Measurements from ENCODE around the gene PUSL1. TPM values are rescaled to one million over a fixed set of nuclear protein-coding genes. Genes with fewer than 3 reads are reported as not detected.

Gene PUSL1
- total RNA-seq, 2 experiments from 2014 or later, result 26.3 to 27.2 TPM

DNA sequence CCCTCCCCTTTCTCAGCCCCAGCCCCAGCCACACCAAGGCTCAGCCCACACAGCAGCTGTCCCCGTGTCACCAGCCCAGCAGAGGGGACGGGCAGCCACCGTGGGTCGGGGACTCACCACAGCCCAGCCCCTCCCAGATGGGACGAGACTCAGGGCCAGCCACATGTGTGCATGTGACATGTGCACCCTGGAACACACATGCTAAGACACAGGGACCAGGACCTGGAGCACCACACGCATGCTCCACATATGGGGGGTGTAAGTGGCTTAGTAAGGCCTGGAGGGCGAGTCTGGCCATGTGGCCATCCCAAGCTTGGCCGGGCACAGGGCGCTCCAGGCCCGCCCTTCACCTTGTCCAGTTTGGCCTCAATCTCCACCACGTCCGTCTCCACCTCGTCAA is 4.7 kb upstream of the PUSL1 start:
- no peak overlapping the region for H3K4me3 Mint-ChIP-seq
- H3K4me1 Mint-ChIP-seq, result peaks cover 19% of the 10 kb centered on the region
- CTCF ChIA-PET, result interaction anchor here (2.2 kb wide), 1 partner anchor 181 kb away, joined by 20 read pairs; no protein-coding TSS in a partner anchor
- no peaks in the 10 kb centered on the region for H3K36me3 Mint-ChIP-seq
- H3K27ac Mint-ChIP-seq, result no peak overlapping the region
- DNase-seq, result no peak
- H3K9me3 Mint-ChIP-seq (ENCODE audit: low read depth), result no peaks in the 10 kb centered on the region
- no peak for ATAC-seq
- no peaks in the 10 kb centered on the region for H3K27me3 Mint-ChIP-seq

DNA sequence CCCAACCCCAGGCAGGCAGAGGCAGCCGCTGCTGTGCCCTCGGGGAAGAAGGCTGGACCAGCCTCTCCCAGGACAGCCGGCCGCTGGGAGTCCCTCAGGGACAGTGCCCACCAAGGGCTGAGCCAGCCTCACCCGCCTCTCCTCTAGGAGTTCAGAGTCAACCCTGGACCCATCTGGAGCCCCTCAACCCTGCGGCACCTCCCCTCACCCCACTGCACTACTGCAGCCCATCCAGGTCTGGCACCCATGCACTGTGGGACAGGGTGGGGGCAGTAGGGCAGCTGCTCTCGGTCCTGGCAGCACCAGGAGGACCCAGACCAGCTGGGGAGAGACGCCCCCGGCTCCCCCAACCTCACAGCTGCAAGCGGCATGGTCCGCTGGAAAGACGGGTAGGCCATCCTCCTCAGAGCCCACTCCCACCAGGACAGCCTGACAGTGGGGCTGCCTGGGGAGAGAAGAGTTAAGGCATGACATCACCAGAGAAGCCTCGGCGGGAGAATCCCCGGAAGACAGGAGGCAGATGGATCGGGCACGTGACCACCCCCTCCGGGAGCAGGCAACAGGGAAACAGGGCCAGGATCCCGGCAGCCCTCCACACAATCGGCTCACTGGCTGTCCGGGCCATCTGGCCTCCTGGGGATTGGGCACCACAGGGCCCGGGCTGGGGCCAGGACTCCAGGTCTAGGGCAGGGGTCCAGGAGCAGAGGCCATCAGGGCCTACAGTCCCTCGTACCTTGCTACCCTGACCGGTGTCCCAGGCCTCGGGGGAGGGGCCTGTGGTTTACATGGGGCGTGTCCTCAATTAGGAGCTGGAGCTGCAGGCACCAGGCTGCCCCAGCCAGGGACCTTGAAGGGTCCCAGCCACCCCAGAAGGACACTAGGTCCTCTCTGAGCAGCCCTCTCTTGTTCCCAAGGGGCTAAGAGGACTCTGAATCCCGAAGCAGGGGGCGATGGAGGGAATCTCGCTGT is 3.8 kb upstream of the PUSL1 start:
- no peak for DNase-seq
- CTCF ChIA-PET, result interaction anchor here (0.6 to 2.2 kb wide), 12 partner anchors 8 to 241 kb away, joined by 3 to 20 read pairs (median 5); partner anchors contain the start of genes AURKAIP1 and CCNL2
- Mint-ChIP-seq H3K27me3 (no peaks in the 10 kb centered on the region), H3K4me1 (peaks cover 19% of the 10 kb centered on the region), H3K36me3 (no peaks in the 10 kb centered on the region), H3K4me3 (peak overlapping the region; percentile 85), H3K27ac (peak overlapping the region; percentile 92), H3K9me3 (ENCODE audit: low read depth) (no peaks in the 10 kb centered on the region)
- no peak for ATAC-seq

DNA sequence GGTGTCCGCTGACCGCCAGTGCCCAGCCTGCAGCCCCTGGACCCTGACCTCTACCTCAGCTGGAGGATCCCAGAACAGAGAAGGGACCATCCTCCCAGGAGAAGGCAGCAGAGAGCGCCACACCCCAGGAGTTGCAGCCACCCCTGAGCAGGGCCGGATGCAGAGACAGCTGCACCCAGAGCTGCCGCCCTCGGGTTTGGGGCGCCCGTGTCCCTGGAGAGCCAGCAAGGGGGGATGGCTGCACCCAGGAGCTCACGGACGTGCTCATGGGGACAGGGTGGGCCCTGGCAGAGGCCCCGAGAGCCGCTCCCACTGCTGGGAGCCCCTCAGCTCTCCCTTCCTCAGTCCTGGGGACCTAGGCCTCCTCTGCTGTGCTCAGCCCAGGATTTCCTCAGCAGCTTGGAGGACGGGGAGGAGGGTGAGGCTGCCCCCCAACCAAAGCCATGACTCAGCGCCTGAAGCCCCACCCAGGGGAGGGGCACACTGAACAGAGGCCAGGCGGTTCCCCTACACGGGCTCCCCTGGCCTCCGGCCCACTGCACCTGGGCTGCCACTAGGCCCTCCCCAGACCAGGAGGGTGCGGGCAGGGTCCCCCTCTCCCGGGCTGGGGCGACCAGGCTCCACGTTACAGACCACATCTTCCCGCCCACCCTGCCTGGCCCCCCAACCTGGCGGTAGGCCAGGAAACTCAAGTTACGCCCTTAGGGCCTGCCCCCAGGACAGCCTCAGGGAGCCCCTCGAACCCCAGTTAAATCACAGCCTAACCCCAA is 2.9 kb upstream of the PUSL1 start:
- no peaks in the 10 kb centered on the region for H3K9me3 Mint-ChIP-seq (ENCODE audit: low read depth)
- CTCF ChIA-PET, result interaction anchor here (0.6 to 2.2 kb wide), 14 partner anchors 9 to 241 kb away, joined by 3 to 20 read pairs (median 4); partner anchors contain the start of genes AURKAIP1 and CCNL2
- peak overlapping the region; percentile 85 for H3K4me3 Mint-ChIP-seq
- H3K27me3 Mint-ChIP-seq, result no peaks in the 10 kb centered on the region
- DNase-seq (peak; percentile 91), ATAC-seq (peak; percentile 67)
- peaks cover 24% of the 10 kb centered on the region for H3K4me1 Mint-ChIP-seq
- H3K27ac Mint-ChIP-seq, result peak overlapping the region; percentile 92
- H3K36me3 Mint-ChIP-seq, result no peaks in the 10 kb centered on the region

DNA sequence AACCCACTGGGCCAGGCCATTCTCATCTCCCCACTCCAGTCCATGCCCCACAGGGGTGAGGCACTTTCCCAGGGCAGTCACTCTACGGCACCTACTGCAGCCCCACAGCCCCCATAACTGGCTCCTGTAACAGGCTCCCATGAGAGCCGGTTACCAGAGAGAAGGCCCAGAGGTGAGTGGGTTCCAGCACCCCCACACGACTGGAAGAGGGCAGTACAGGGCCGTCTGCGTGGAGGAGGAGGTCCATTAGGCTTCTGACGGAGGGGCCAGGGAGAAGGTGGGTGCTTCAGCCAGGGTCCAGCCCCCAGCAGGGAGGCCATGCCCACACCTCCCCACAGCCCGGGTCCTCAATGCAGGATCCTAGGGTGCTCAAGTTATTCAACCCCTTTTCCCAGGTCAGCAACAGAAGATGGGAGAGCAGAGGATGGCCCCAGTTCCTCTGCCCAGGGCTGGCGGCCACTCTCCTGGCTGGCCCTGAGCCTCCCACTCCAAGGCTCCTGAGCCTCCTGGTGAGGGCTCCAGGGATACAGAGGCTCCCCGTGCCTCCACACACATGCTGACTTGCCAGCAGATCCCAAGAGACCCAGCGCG is 2.2 kb upstream of the PUSL1 start:
- ATAC-seq (no peak), DNase-seq (peak; percentile 68)
- CTCF ChIA-PET, result interaction anchor here (1.0 to 2.2 kb wide), 7 partner anchors 42 to 292 kb away, joined by 3 to 20 read pairs (median 5); partner anchors contain the start of genes AURKAIP1 and ISG15
- Mint-ChIP-seq H3K27ac (peak overlapping the region; percentile 92), H3K4me3 (peak overlapping the region; percentile 85), H3K36me3 (no peaks in the 10 kb centered on the region), H3K9me3 (ENCODE audit: low read depth) (no peaks in the 10 kb centered on the region), H3K4me1 (peaks cover 24% of the 10 kb centered on the region), H3K27me3 (no peaks in the 10 kb centered on the region)

DNA sequence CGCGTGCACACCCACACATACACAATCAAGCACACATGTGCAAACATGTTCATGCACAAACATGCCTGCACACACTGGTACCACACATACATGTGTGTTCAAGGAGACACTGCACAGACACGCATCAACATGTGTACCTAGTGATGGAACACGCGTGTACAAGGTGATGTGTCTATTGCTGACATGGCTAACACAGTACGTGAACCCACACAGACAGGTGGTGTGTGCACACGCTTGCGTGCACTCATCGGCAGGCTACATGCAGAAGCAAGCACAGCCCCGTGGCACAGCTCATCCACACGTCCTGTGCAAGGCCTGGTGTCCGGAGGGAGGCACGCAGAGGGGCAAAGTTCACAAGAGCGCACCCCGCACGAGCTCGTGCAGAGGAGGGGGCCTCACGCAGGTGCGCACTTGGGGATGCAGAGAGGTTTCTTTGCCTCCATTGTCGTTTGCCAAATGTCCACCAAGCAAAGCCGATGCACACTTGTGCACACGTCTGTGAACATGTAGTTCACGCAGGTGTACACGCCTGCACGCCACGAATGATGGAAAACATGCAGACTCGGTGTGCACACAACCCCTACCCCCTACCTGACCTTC is 1.6 kb upstream of the PUSL1 start:
- H3K27me3 Mint-ChIP-seq, result no peaks in the 10 kb centered on the region
- H3K9me3 Mint-ChIP-seq (ENCODE audit: low read depth), result no peaks in the 10 kb centered on the region
- ATAC-seq (no peak), DNase-seq (no peak)
- H3K4me1 Mint-ChIP-seq, result peaks cover 24% of the 10 kb centered on the region
- H3K36me3 Mint-ChIP-seq, result no peaks in the 10 kb centered on the region
- H3K4me3 Mint-ChIP-seq, result peak overlapping the region; percentile 85
- peak overlapping the region; percentile 92 for H3K27ac Mint-ChIP-seq
- CTCF ChIA-PET, result interaction anchor here (0.7 to 1.1 kb wide), 3 partner anchors 41 to 293 kb away, joined by 3 to 4 read pairs (median 3); partner anchors contain the start of gene ISG15

DNA sequence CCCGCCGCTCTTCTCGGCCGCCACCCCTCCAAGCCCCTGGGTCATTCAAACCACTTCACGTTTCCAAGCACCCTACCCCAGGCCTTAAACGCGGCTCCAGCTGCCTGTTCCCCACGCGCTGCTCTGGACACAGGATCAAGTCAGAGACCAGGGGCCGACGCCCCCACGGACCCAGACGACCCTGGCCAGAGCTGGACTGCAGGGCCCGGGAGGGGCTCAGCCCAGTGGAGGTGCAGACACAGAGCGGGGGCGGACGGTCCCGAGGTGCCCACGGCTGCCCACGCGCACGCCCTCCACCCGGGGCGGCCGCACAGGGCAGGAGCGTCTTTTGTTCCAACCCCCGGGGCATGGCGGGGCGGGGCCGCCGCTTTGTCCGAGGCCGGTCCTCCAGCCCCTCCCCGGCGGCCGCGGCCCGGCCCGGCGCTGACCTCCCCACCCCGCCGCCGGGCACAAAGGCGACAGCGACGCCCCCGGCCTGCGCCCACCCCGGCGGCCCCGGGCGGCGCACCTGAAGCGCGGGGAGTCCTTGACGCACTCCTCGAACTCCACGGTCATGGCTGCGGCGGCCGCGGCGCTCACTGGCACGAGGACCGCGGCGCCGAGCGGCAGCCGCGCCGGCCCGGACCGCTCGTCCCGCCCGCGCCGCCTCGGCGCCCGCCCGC is 1.0 kb upstream of the PUSL1 start:
- ATAC-seq (peak; percentile 1), DNase-seq (no peak)
- Mint-ChIP-seq H3K4me3 (peak overlapping the region; percentile 85), H3K27ac (peak overlapping the region; percentile 92), H3K4me1 (peaks cover 24% of the 10 kb centered on the region), H3K9me3 (ENCODE audit: low read depth) (no peaks in the 10 kb centered on the region), H3K36me3 (no peaks in the 10 kb centered on the region), H3K27me3 (no peaks in the 10 kb centered on the region)
- CTCF ChIA-PET, result interaction anchor here (0.7 to 1.1 kb wide), 3 partner anchors 41 to 294 kb away, joined by 3 to 4 read pairs (median 3); partner anchors contain the start of gene ISG15

DNA sequence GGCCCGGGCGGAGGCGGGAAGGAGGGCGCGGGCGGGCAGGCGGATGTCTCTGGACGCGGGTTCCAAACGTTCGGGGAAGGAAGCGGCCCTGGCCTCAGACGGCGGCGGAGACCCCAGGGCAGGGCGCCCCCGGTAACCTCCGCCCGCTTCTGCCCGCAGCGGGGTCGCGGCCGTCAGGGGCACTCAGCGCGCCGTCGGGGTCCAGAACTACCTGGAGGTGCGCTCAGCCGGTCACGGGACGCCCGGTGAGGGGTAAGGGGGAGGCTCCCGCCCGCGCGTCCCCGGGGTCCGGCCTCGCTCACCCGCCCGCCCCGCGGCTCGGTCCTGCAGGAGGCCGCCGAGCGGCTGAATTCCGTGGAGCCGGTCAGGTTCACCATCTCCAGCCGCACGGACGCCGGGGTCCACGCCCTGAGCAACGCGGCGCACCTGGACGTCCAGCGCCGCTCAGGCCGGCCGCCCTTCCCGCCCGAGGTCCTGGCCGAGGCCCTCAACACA is 406 bp downstream of the PUSL1 start:
- no peak for DNase-seq
- Mint-ChIP-seq H3K27ac (peak overlapping the region; percentile 74), H3K4me1 (peaks cover 24% of the 10 kb centered on the region), H3K27me3 (no peaks in the 10 kb centered on the region), H3K4me3 (peak overlapping the region; percentile 77), H3K9me3 (ENCODE audit: low read depth) (no peaks in the 10 kb centered on the region), H3K36me3 (peaks cover 5% of the 10 kb centered on the region)
- no peak for ATAC-seq
- CTCF ChIA-PET, result interaction anchor here (1.0 kb wide), 1 partner anchor 11 kb away, joined by 3 read pairs; no protein-coding TSS in a partner anchor

DNA sequence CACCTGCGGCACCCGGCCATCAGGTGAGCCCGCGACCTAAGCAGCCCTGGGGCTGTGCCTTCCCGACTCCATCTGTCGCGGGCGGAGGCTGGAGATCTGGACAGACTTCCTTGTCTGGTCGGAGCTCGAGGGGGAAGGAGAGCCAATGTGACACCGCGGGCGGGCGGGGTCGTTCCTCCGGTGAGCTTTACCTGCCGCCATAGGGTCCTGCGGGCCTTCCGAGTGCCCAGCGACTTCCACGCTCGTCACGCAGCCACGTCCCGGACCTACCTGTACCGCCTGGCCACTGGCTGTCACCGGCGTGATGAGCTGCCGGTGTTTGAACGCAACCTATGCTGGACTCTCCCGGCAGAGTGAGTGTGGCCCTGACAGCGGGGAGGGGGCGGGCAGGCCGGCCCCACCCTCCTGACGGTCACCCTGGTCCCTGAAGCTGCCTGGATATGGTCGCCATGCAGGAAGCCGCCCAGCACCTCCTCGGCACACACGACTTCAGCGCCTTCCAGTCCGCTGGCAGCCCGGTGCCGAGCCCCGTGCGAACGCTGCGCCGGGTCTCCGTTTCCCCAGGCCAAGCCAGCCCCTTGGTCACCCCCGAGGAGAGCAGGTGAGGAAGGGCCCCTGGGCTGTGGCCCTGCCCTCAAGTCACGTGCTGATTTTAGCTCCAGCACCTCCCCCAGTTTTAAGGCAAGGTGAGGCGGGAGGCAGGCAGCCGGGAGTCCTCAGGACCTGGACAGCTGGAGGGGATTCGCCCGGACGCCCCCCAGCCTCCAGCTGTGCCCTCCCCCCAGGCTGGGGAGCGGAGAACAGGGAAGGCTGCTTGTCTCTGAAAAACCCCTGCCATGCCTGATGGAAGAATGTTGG is 1.1 kb downstream of the PUSL1 start:
- Mint-ChIP-seq H3K4me1 (peaks cover 23% of the 10 kb centered on the region), H3K27ac (peak overlapping the region; percentile 19), H3K4me3 (peak overlapping the region; percentile 77), H3K9me3 (ENCODE audit: low read depth) (no peaks in the 10 kb centered on the region), H3K27me3 (no peaks in the 10 kb centered on the region), H3K36me3 (peaks cover 6% of the 10 kb centered on the region)
- CTCF ChIA-PET, result interaction anchor here (0.9 to 1.0 kb wide), 2 partner anchors 10 to 62 kb away, joined by 3 read pairs; no protein-coding TSS in a partner anchor
- ATAC-seq (no peak), DNase-seq (peak; percentile 53)

DNA sequence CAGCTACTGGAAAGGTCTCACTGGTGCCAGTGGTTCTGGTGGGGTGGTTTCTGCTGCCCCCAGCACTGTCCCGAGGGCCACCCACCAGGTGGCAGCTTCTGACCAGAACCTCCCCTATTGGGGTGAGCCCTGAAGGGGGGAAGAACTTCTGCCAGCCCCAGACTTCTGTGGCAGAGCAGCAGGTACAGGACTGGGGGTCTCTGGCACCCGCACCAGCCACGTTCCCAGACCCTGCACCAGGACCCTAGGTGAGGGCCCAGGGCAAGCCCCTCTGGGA is 1.6 kb downstream of the PUSL1 start:
- no peak overlapping the region for H3K27ac Mint-ChIP-seq
- H3K27me3 Mint-ChIP-seq, result no peaks in the 10 kb centered on the region
- no peak for ATAC-seq
- CTCF ChIA-PET, result interaction anchor here (0.9 kb wide), 1 partner anchor 61 kb away, joined by 3 read pairs; no protein-coding TSS in a partner anchor
- no peak for DNase-seq
- no peaks in the 10 kb centered on the region for H3K9me3 Mint-ChIP-seq (ENCODE audit: low read depth)
- peak overlapping the region; percentile 77 for H3K4me3 Mint-ChIP-seq
- peaks cover 6% of the 10 kb centered on the region for H3K36me3 Mint-ChIP-seq
- H3K4me1 Mint-ChIP-seq, result peaks cover 21% of the 10 kb centered on the region

DNA sequence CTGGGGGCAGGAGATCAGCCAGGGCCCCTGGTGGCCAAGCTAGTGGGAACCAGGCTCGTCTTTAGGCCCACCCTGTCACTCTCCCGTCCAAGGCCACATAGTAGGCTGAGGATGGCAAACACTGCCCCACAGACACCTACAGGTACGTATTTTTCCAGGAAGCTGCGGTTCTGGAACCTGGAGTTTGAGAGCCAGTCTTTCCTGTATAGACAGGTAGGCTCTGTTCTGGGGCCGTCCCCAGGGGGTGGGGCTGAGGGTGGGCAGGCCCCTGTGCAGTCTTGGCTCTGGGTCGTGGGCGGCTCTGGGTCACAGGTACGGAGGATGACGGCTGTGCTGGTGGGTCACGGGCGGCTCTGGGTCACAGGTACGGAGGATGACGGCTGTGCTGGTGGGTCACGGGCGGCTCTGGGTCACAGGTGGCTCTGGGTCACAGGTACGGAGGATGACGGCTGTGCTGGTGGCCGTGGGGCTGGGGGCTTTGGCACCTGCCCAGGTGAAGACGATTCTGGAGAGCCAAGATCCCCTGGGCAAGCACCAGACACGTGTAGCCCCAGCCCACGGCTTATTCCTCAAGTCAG is 2.2 kb downstream of the PUSL1 start:
- ATAC-seq, result no peak

More for the DNA sequence above, 2.2 kb downstream of the PUSL1 start:
- no peak for DNase-seq
- Mint-ChIP-seq H3K27ac (no peak overlapping the region), H3K4me1 (peaks cover 19% of the 10 kb centered on the region), H3K4me3 (no peak overlapping the region), H3K36me3 (peaks cover 6% of the 10 kb centered on the region), H3K9me3 (ENCODE audit: low read depth) (no peaks in the 10 kb centered on the region), H3K27me3 (no peaks in the 10 kb centered on the region)
- CTCF ChIA-PET, result no interaction called here
